Panc1 (cell line): ENCODE data around the gene PPP4R3B.

Source experiments
- CTCF ChIP-seq: fragments of 450-650 bp; IDR thresholded peaks from 2 replicates; pipeline ENCODE4 v1.5.1; 2017; ENCODE audit warnings: mild to moderate bottlenecking
- POLR2AphosphoS5 ChIP-seq: IDR thresholded peaks from 2 replicates; pipeline ENCODE4 v1.6.1; 2012; ENCODE audit warnings: mild to moderate bottlenecking, low read depth, low read length, moderate library complexity
- REST ChIP-seq, 2 experiments: IDR thresholded peaks; 2 replicates each; pipeline ENCODE4 v1.6.1; 2011 to 2012; ENCODE audit warnings: low read depth in 2 of 2, control low read depth in 1 of 2, low read length in 1 of 2, mild to moderate bottlenecking in 1 of 2, moderate library complexity in 1 of 2; ENCODE audit not compliant: insufficient read depth in 1 of 2

- TF ChIP-seq CTCF (no peak), POLR2AphosphoS5 (no peak), REST (IDR thresholded peaks at IDR 0.05; ENCODE audit: insufficient read depth in 1 of 2, low read depth in 2 of 2, low read length in 1 of 2) (no peak)
Measured at GRCh38 chr2:55500025-55500424, 117.4 kb downstream of the PPP4R3B start.
